Thoracic aorta (tissue), 2 donors: ENCODE measurements around the gene PPHLN1. TPM values are rescaled to one million over a fixed set of nuclear protein-coding genes. Genes with fewer than 3 reads are reported as not detected.

Experiments
- ATAC-seq: fragments of 150-250 bp; one replicate; pipeline ENCODE4 v1.8.0; 2017; ENCODE audit warnings: low read depth; ENCODE audit not compliant: insufficient number of reproducible peaks, low FRiP score
- DNase-seq: peaks from one replicate; pipeline ENCODE4 v3.0.0-alpha.2; 2020; ENCODE audit warnings: low spot score
- H3K27ac ChIP-seq, 2 donors: fragments of 200-600 bp; sonication (generic); 1 replicate in 1 of 2; 2 replicates in 1 of 2; pipeline ENCODE4 v1.5.1; 2016; ENCODE audit warnings: mild to moderate bottlenecking in 2 of 2, moderate library complexity in 2 of 2
- H3K27me3 ChIP-seq: fragments of 200-600 bp; sonication (generic); replicated peaks from 2 replicates; pipeline ENCODE4 v1.6.0; 2016; ENCODE audit warnings: mild to moderate bottlenecking; ENCODE audit not compliant: insufficient read depth
- H3K36me3 ChIP-seq: fragments of 200-600 bp; sonication (generic); one replicate; pipeline ENCODE4 v1.5.1; 2016
- H3K4me1 ChIP-seq, 2 donors: fragments of 200-600 bp; sonication (generic); 1 replicate in 1 of 2; 2 replicates in 1 of 2; pipeline versions ENCODE4 v1.5.1 to v1.6.0; 2016; ENCODE audit warnings: low read depth in 2 of 2, mild to moderate bottlenecking in 1 of 2; ENCODE audit not compliant: control insufficient read depth in 1 of 2
- H3K4me3 ChIP-seq: fragments of 200-600 bp; sonication (generic); 2 replicates; pipeline ENCODE4 v1.5.1; 2016; ENCODE audit warnings: mild to moderate bottlenecking
- H3K9me3 ChIP-seq: fragments of 200-600 bp; sonication (generic); 2 replicates; pipeline ENCODE4 v1.5.1; 2016
- total RNA-seq, 2 donors: library from RNA; depleted of rRNA; stranded (reverse); fragments of >200 nt; gene quantifications; one replicate each; pipeline versions ENCODE4 v1.1.0 to v1.2.3, GENCODE V29; 2016
- TF ChIP-seq, protein P1 (sequence below): fragments of 200-600 bp; sonication (generic); IDR thresholded peaks from one replicate; pipeline ENCODE4 v1.5.1; 2019; ENCODE audit warnings: antibody characterized with exemption

The PPHLN1 gene
- total RNA-seq, 2 donors from 2014 or later: 41.7 to 95.8 TPM

DNA sequence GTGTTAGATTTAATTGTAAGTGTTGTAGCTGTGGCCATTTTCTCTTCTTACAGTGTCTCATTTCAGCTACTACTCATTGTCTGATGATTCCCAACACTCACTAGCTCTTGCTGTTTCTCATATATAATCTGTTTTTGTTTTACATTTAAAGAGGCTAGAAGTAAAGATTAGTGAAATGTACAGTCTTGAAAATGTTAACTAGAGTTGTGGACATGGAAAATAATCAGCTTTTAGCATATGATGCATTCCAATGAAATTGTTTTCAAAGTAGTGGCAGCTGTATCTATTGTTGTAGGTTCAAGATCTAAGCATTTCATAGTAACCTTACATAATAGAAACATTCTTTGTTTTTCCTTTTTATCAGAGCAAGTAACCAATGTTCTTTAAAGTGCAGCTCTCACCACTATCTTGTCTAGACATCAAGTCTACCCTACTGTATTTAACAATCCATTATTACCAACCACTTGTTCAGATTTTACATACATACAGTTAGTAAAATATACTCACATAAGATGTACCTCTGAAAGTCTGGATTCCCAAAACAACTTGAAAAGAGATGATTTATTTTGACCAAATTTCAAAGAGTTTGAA lies 76.9 kb downstream of the PPHLN1 start:
- Histone ChIP-seq H3K27ac (no peak overlapping the region), H3K36me3 (no peaks in the 10 kb centered on the region), H3K9me3 (no peaks in the 10 kb centered on the region), H3K4me3 (no peak overlapping the region), H3K27me3 (no peaks in the 10 kb centered on the region), H3K4me1 (no peaks in the 10 kb centered on the region)
- no peak for DNase-seq
- TF ChIP-seq, protein P1, sequence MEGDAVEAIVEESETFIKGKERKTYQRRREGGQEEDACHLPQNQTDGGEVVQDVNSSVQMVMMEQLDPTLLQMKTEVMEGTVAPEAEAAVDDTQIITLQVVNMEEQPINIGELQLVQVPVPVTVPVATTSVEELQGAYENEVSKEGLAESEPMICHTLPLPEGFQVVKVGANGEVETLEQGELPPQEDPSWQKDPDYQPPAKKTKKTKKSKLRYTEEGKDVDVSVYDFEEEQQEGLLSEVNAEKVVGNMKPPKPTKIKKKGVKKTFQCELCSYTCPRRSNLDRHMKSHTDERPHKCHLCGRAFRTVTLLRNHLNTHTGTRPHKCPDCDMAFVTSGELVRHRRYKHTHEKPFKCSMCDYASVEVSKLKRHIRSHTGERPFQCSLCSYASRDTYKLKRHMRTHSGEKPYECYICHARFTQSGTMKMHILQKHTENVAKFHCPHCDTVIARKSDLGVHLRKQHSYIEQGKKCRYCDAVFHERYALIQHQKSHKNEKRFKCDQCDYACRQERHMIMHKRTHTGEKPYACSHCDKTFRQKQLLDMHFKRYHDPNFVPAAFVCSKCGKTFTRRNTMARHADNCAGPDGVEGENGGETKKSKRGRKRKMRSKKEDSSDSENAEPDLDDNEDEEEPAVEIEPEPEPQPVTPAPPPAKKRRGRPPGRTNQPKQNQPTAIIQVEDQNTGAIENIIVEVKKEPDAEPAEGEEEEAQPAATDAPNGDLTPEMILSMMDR: no peak
- ATAC-seq: no peak

DNA sequence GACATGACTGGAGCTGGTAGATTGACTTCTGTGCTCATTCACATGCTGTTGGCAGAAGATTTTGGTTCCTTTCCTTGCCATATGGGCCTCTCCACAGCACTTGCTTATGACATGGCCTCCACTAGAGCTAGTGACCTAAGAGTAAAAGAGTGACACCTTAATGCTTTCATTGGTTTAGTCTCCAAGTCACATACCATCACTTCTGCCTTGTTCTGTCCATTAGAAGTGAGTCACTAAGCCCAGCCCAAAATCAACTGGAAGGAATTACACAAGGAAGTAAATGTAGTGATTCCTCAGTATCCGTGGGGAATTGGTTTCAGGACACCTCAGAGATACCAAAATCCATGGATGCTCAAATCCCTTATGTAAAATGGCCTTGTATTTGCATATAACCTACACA lies 81.3 kb downstream of the PPHLN1 start:
- Histone ChIP-seq H3K4me3 (no peak overlapping the region), H3K9me3 (no peaks in the 10 kb centered on the region), H3K27ac (no peak overlapping the region), H3K4me1 (no peaks in the 10 kb centered on the region), H3K36me3 (no peaks in the 10 kb centered on the region), H3K27me3 (no peaks in the 10 kb centered on the region)
- TF ChIP-seq, protein P1: no peak
- ATAC-seq (no peak), DNase-seq (no peak)

DNA sequence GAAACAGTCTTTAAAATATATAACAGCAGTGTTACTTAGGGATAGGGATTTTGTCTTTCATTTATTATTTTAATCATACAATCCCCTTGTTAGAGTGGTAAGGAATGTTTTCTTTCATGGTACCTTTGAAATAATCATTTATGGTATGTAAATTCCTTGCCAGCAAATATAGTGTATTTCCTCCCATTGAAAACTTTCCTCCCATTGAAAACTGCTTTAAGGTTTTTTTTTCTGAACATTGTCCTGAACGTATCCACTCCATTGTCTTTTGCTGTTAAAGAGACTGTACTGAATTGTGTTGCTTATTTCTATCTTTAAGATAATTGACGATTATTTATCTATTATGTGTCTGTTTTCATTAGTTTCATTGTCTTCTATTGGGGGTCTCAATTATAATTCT lies 83.5 kb downstream of the PPHLN1 start:
- Histone ChIP-seq H3K9me3 (no peaks in the 10 kb centered on the region), H3K4me3 (no peak overlapping the region), H3K4me1 (no peaks in the 10 kb centered on the region), H3K27ac (no peak overlapping the region), H3K27me3 (no peaks in the 10 kb centered on the region), H3K36me3 (no peaks in the 10 kb centered on the region)
- ATAC-seq: no peak
- TF ChIP-seq, protein P1: no peak
- no peak for DNase-seq

DNA sequence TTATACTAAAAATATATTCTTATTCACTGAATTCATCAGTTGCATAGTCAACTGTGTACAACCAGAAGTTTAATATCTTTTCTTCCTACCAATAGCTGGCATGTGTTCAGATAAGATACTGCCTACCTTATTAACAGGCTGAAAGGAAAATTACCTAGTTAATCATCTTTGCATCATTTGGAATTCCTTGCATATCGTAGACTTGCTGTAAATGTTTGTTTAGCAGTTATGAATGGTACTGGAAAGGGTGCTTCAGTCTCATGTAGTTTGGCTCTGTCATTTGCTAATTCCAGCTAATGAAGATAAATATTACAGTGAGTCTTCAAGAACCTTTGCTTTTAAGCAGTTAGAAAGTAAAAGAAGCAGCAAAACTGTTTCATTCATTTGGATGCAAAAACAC lies 84.4 kb downstream of the PPHLN1 start:
- no peaks in the 10 kb centered on the region for H3K27me3 ChIP-seq
- no peak overlapping the region for H3K4me3 ChIP-seq
- no peaks in the 10 kb centered on the region for H3K36me3 ChIP-seq
- H3K27ac ChIP-seq: no peak overlapping the region
- TF ChIP-seq, protein P1: no peak
- no peak for DNase-seq
- H3K9me3 ChIP-seq: no peaks in the 10 kb centered on the region
- ATAC-seq: no peak
- no peaks in the 10 kb centered on the region for H3K4me1 ChIP-seq

DNA sequence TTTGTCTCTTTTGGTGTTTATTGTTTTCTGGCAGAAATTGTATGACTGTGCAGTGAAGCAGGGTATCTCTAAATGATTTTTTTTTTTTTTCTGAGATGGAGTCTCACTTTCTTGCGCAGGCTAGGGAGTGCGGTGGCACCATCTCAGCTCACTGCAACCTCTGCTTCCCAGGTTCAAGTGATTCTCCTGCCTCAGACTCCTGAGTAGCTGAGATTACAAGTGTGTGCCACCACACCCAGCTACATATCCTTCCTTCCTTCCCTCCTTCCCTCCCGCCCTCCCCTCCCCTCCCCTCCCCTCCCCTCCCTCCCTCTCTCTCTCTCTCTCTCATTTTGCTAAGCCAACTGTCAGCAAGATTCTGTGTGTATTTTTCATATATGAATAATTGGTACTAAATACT lies 94.4 kb downstream of the PPHLN1 start:
- no peaks in the 10 kb centered on the region for H3K27me3 ChIP-seq
- H3K27ac ChIP-seq: no peak overlapping the region
- TF ChIP-seq, protein P1: no peak
- ATAC-seq: no peak
- H3K36me3 ChIP-seq: no peaks in the 10 kb centered on the region
- peaks cover 13 to 41% of the 10 kb centered on the region in 2 donors for H3K4me1 ChIP-seq
- DNase-seq: no peak
- H3K9me3 ChIP-seq: no peaks in the 10 kb centered on the region
- H3K4me3 ChIP-seq: no peak overlapping the region
